Body of pancreas (tissue), 4 donors: ENCODE results near the gene MTFMT. TPM values are rescaled to one million over a fixed set of nuclear protein-coding genes. Genes with fewer than 3 reads are reported as not detected.
A peak's percentile ranks its signal among the peaks of the same experiment; 100 is the strongest.

Source experiments
- ATAC-seq: fragments of 150-250 bp; one replicate; pipeline ENCODE4 v1.9.1; 2016
- DNase-seq, 4 donors: peaks; one replicate each; pipeline ENCODE4 v3.0.0-alpha.2; 2019
- H3K27ac ChIP-seq, 4 donors: fragments of 200-600 bp; sonication (generic); 1 replicate in 3 of 4; 2 replicates in 1 of 4; pipeline versions ENCODE4 v1.5.1 to v1.6.1; 2016 to 2019; ENCODE audit warnings: mild to moderate bottlenecking in 1 of 4, mixed read lengths in 1 of 4, moderate library complexity in 1 of 4
- H3K27me3 ChIP-seq, 2 donors: fragments of 200-600 bp; sonication (generic); one replicate each; pipeline ENCODE4 v1.6.0; 2016; ENCODE audit warnings: mild to moderate bottlenecking in 1 of 2
- H3K36me3 ChIP-seq, 2 donors: fragments of 200-600 bp; sonication (generic); replicated peaks in 1 of 2; 2 replicates each; pipeline ENCODE4 v1.5.1; 2016; ENCODE audit warnings: low read depth in 2 of 2; ENCODE audit not compliant: insufficient read depth in 1 of 2
- H3K4me1 ChIP-seq: fragments of 200-600 bp; sonication (generic); one replicate; pipeline ENCODE4 v1.6.0; 2016
- H3K4me3 ChIP-seq, 2 donors: fragments of 200-600 bp; sonication (generic); 1 replicate in 1 of 2; 2 replicates in 1 of 2; pipeline ENCODE4 v1.5.1; 2016 to 2019
- H3K9me3 ChIP-seq, 3 donors: fragments of 200-600 bp; sonication (generic); 1 replicate in 2 of 3; 2 replicates in 1 of 3; pipeline ENCODE4 v1.5.1; 2016
- POLR2A ChIP-seq, 3 donors: fragments of 450-650 bp; IDR thresholded peaks; one replicate each; pipeline ENCODE4 v1.6.1; 2016; ENCODE audit warnings: antibody characterized with exemption in 3 of 3, mild to moderate bottlenecking in 2 of 3
- WGBS, 2 donors: methylation state at CpG; one replicate each; pipeline ENCODE4 v1.1.5; 2017; 5-methylcytosine and 5-hydroxymethylcytosine counted together
- intact Hi-C: fragments of 100-400 bp; cut with DNase I; formaldehyde crosslinking; loops from one replicate; pipeline ENCODE4 v1.15.1; 2023
- total RNA-seq, 2 donors: library from RNA; depleted of rRNA; stranded (reverse); fragments of >200 nt; gene quantifications; one replicate each; pipeline ENCODE4 v1.1.0, GENCODE V29; 2016
- TF ChIP-seq, protein P1 (sequence below), 7 experiments: fragments of 450-650 bp in 4 of 7; fragments of 200-600 bp in 3 of 7; sonication (generic) in 3 of 7; IDR thresholded peaks; one replicate each; pipeline ENCODE4 v1.5.1; 2016 to 2019; ENCODE audit warnings: antibody characterized with exemption in 7 of 7

The MTFMT gene
- total RNA-seq, 2 donors from 2014 or later = 10.1 to 22.1 TPM

DNA sequence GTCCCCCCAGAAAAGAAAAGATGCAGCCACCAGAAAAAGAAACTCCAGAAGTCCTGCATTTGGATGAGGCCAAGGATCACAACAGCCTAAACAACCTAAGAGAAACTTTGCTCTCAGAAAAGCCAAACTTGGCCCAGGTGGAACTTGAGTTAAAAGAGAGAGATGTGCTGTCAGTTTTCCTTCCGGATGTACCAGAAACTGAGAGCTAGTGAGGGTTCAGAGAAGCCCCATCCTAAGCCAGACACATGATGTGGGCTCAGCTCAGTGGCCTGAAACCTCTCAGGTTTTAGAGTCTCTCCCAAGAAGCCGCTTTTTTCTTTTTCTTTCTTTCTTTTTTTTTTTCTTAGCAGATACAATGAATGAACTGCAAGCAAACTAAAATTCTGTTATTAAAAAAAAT is 23.5 kb upstream of the MTFMT start:
- no peak overlapping the region for H3K4me3 ChIP-seq
- H3K4me1 ChIP-seq = peaks cover 10% of the 10 kb centered on the region
- ATAC-seq = no peak
- TF ChIP-seq POLR2A (IDR thresholded peaks at IDR 0.05) = no peak
- TF ChIP-seq, protein P1, sequence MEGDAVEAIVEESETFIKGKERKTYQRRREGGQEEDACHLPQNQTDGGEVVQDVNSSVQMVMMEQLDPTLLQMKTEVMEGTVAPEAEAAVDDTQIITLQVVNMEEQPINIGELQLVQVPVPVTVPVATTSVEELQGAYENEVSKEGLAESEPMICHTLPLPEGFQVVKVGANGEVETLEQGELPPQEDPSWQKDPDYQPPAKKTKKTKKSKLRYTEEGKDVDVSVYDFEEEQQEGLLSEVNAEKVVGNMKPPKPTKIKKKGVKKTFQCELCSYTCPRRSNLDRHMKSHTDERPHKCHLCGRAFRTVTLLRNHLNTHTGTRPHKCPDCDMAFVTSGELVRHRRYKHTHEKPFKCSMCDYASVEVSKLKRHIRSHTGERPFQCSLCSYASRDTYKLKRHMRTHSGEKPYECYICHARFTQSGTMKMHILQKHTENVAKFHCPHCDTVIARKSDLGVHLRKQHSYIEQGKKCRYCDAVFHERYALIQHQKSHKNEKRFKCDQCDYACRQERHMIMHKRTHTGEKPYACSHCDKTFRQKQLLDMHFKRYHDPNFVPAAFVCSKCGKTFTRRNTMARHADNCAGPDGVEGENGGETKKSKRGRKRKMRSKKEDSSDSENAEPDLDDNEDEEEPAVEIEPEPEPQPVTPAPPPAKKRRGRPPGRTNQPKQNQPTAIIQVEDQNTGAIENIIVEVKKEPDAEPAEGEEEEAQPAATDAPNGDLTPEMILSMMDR (IDR thresholded peaks at IDR 0.05) = no peak
- no peaks in the 10 kb centered on the region for H3K27me3 ChIP-seq
- H3K36me3 ChIP-seq = no peaks in the 10 kb centered on the region
- DNase-seq = no peak
- no peaks in the 10 kb centered on the region for H3K9me3 ChIP-seq
- intact Hi-C loops = loop anchor here (10.0 kb wide), 1 partner anchor 222 kb away; no protein-coding TSS in a partner anchor
- 67 to 71% methylated on average over 2 of the region's 2 CpGs for WGBS, 2 donors
- no peak overlapping the region for H3K27ac ChIP-seq

DNA sequence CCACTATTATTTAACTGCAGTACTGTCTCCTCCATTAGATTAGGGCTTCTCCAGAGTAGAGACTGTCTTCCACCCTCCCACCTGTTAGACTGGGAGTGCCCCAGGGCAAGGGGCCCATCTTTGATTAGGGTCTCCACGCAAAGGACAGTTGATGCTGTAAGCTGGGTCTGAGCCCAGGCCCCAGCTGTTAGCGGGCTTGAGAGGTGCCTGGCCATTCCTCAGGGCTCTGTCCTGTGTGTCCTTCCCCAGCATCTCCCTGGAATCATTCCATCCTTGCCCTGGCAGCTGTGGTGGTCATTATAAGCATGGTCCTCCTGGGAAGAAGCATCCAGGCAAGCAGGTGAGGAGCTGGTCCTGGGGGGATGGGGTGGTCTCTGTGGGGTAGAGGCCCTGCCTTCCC is 21.8 kb upstream of the MTFMT start:
- no peak for DNase-seq
- intact Hi-C loops = loop anchor here (10.0 kb wide), 1 partner anchor 224 kb away; no protein-coding TSS in a partner anchor
- Histone ChIP-seq H3K4me3 (no peak overlapping the region), H3K27me3 (no peaks in the 10 kb centered on the region), H3K27ac (no peak overlapping the region), H3K9me3 (no peaks in the 10 kb centered on the region), H3K36me3 (no peaks in the 10 kb centered on the region), H3K4me1 (peaks cover 10% of the 10 kb centered on the region)
- ATAC-seq = no peak
- 73% methylated on average over 2 of the region's 2 CpGs; no CpG with 5 or more reads in 1 of the 2 donors for WGBS, 2 donors
- TF ChIP-seq, protein P1 (IDR thresholded peaks at IDR 0.05) = no peak
- TF ChIP-seq POLR2A (IDR thresholded peaks at IDR 0.05) = no peak

DNA sequence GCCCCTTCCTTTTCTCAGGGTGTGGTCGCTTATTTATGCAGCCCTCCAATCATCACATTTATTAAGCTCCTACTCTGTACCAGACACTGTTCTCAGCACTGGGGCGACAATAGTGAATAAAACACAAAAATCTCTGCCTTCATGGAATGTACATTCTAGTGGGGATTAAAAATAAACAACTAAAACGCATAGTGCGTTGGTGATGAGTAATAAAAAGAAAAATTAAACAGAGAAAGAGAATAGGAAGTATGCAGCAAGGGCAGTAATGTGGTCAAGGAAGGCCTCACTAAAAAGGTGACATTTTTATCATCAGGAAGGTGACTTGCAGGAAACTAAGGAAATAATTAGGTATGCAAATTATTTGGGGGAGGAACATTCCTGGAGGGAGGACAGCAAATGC is 20.8 kb upstream of the MTFMT start:
- peaks cover 12% of the 10 kb centered on the region for H3K4me1 ChIP-seq
- no peaks in the 10 kb centered on the region for H3K36me3 ChIP-seq
- H3K9me3 ChIP-seq = no peaks in the 10 kb centered on the region
- no peaks in the 10 kb centered on the region for H3K27me3 ChIP-seq
- DNase-seq (no peak), ATAC-seq (no peak)
- H3K4me3 ChIP-seq = no peak overlapping the region
- intact Hi-C loops = loop anchor here (10.0 kb wide), 1 partner anchor 225 kb away; no protein-coding TSS in a partner anchor
- 62 to 72% methylated on average over 4 of the region's 4 CpGs for WGBS, 2 donors
- TF ChIP-seq, protein P1 (IDR thresholded peaks at IDR 0.05) = no peak
- no peak for TF ChIP-seq POLR2A (IDR thresholded peaks at IDR 0.05)
- H3K27ac ChIP-seq = no peak overlapping the region

DNA sequence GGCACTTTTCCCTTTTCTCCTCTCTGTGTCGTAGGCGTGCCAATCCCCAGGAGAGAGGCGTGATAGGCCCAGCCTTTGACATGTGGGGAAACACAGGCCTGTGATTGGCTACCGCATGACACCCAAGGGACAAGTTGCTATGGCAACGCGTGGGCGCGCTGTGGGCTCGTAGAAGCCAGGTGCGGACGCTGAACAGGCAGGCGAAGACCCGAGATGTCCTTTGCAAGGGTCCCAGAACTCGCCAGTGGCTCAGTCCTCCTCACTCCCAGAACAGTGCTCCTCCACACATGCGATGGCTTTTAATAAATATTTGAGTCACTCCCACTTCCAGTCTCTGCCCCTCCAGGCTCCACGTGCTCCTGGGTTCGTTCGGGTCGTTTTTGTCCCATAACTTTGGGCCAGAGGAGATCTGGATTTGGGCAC is 20.0 kb upstream of the MTFMT start:
- DNase-seq = peak; percentile 89 to 96 (median 94)
- Histone ChIP-seq H3K9me3 (no peaks in the 10 kb centered on the region), H3K4me3 (no peak overlapping the region), H3K4me1 (peaks cover 19% of the 10 kb centered on the region), H3K36me3 (no peaks in the 10 kb centered on the region), H3K27me3 (no peaks in the 10 kb centered on the region), H3K27ac (no peak overlapping the region)
- peak; percentile 98 for ATAC-seq
- intact Hi-C loops = no loop called here
- TF ChIP-seq POLR2A (IDR thresholded peaks at IDR 0.05) = no peak
- TF ChIP-seq, protein P1 (IDR thresholded peaks at IDR 0.05) = no peak
- WGBS, 2 donors = 0 to 2% methylated on average over 7 to 19 of the region's 19 CpGs

DNA sequence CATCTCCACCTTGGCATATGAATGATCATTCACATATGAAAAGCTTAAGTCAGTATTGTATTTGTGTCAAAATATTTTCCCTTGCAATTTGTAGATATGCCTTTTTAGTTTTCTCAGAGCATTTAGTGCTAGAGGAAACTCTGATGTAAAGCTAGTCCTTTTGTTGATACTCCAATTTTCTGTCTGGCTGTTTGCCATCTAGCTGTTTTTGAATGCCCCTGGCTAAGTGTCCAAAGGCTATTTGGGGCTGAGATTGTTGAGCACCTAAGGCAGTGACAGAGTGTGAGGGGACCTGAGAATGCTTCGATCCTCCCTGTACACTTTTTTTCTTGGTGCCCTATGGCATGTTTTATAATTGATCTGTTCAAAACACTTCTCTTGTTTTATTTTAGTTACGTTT is 18.8 kb upstream of the MTFMT start:
- Histone ChIP-seq H3K9me3 (no peaks in the 10 kb centered on the region), H3K4me3 (no peak overlapping the region), H3K36me3 (no peaks in the 10 kb centered on the region), H3K4me1 (peaks cover 23% of the 10 kb centered on the region), H3K27ac (no peak overlapping the region), H3K27me3 (no peaks in the 10 kb centered on the region)
- 66 to 68% methylated on average over 2 of the region's 2 CpGs for WGBS, 2 donors
- no peak for DNase-seq
- intact Hi-C loops = no loop called here
- TF ChIP-seq POLR2A (IDR thresholded peaks at IDR 0.05) = no peak
- TF ChIP-seq, protein P1 (IDR thresholded peaks at IDR 0.05) = no peak
- no peak for ATAC-seq
